HL-60 (cell line): Measurements from ENCODE around the gene FYN.

Experiments used
- TF ChIP-seq, protein P1 (sequence below): IDR thresholded peaks from one replicate; pipeline ENCODE4 v1.5.1; 2011; ENCODE audit warnings: low read length, control low read depth, inconsistent platforms; ENCODE audit not compliant: insufficient read depth
- TF ChIP-seq, protein P2 (sequence below): IDR thresholded peaks from 2 replicates; pipeline ENCODE4 v1.6.1; 2012; ENCODE audit warnings: low read depth; ENCODE audit not compliant: insufficient replicate concordance

DNA sequence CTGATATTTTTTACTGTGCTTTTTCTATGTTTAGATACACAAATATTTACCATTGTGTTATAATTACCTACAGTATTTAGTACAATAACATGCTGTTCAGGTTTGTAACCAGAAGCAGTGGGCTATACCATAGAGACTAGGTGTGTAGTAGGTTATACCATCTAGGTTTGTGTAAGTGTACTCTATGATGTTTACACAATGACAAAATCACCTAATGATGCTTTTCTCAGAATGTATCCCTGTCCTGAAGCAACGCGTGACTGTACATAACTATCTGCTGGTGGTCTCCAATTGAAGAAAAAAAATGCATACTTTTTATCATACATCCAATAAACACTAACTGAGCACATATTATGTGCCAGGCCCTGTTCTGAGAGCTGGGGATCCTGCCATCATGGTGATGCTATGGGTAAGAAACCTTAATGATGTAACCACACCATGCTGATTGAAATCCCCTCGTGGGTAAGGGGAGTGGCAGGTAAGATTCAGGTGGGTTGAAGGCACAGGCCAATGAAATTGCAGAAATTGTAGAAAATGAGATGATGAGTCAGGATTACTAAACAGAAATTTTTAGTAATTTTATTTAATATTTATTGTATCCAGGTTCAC, 76.8 kb downstream of the FYN start:
- TF ChIP-seq, protein P1, sequence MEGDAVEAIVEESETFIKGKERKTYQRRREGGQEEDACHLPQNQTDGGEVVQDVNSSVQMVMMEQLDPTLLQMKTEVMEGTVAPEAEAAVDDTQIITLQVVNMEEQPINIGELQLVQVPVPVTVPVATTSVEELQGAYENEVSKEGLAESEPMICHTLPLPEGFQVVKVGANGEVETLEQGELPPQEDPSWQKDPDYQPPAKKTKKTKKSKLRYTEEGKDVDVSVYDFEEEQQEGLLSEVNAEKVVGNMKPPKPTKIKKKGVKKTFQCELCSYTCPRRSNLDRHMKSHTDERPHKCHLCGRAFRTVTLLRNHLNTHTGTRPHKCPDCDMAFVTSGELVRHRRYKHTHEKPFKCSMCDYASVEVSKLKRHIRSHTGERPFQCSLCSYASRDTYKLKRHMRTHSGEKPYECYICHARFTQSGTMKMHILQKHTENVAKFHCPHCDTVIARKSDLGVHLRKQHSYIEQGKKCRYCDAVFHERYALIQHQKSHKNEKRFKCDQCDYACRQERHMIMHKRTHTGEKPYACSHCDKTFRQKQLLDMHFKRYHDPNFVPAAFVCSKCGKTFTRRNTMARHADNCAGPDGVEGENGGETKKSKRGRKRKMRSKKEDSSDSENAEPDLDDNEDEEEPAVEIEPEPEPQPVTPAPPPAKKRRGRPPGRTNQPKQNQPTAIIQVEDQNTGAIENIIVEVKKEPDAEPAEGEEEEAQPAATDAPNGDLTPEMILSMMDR: no peak
- TF ChIP-seq, protein P2, sequence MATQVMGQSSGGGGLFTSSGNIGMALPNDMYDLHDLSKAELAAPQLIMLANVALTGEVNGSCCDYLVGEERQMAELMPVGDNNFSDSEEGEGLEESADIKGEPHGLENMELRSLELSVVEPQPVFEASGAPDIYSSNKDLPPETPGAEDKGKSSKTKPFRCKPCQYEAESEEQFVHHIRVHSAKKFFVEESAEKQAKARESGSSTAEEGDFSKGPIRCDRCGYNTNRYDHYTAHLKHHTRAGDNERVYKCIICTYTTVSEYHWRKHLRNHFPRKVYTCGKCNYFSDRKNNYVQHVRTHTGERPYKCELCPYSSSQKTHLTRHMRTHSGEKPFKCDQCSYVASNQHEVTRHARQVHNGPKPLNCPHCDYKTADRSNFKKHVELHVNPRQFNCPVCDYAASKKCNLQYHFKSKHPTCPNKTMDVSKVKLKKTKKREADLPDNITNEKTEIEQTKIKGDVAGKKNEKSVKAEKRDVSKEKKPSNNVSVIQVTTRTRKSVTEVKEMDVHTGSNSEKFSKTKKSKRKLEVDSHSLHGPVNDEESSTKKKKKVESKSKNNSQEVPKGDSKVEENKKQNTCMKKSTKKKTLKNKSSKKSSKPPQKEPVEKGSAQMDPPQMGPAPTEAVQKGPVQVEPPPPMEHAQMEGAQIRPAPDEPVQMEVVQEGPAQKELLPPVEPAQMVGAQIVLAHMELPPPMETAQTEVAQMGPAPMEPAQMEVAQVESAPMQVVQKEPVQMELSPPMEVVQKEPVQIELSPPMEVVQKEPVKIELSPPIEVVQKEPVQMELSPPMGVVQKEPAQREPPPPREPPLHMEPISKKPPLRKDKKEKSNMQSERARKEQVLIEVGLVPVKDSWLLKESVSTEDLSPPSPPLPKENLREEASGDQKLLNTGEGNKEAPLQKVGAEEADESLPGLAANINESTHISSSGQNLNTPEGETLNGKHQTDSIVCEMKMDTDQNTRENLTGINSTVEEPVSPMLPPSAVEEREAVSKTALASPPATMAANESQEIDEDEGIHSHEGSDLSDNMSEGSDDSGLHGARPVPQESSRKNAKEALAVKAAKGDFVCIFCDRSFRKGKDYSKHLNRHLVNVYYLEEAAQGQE: no peak
